BLaER1 (cell line): ENCODE data around the gene CD58.
A peak's percentile ranks its signal among the peaks of the same experiment; 100 is the strongest.
"Not testable (repeated sequence)": the region's sequence is repeated elsewhere in the genome, so short reads cannot be mapped to it uniquely, and the experiment has no call there.

Experiments used
- H3K27ac ChIP-seq: shearing (Covaris generic); formaldehyde crosslinking; 2 replicates; pipeline ENCODE4 v1.8.1; 2022
- H3K27me3 ChIP-seq: shearing (Covaris generic); formaldehyde crosslinking; 2 replicates; pipeline ENCODE4 v1.8.1; 2022
- H3K36me3 ChIP-seq: shearing (Covaris generic); formaldehyde crosslinking; 2 replicates; pipeline ENCODE4 v1.8.1; 2022
- H3K4me1 ChIP-seq: shearing (Covaris generic); formaldehyde crosslinking; 2 replicates; pipeline ENCODE4 v1.8.1; 2022
- H3K4me2 ChIP-seq: shearing (Covaris generic); formaldehyde crosslinking; 2 replicates; pipeline ENCODE4 v1.8.1; 2022
- H3K4me3 ChIP-seq: shearing (Covaris generic); formaldehyde crosslinking; 2 replicates; pipeline ENCODE4 v1.8.1; 2022
- H3K9ac ChIP-seq: shearing (Covaris generic); formaldehyde crosslinking; 2 replicates; pipeline ENCODE4 v1.8.1; 2022
- H3K9me3 ChIP-seq: shearing (Covaris generic); formaldehyde crosslinking; 2 replicates; pipeline ENCODE4 v1.8.1; 2022
- H4K20me1 ChIP-seq: shearing (Covaris generic); formaldehyde crosslinking; 2 replicates; pipeline ENCODE4 v1.8.1; 2022
- Cebpa-rat ChIP-seq: shearing (Covaris generic); IDR thresholded peaks from 2 replicates; pipeline ENCODE4 v1.8.1; 2022

The CD58 gene

GRCh38 chr1:116569381-116569670 lies 1.5 kb downstream of the CD58 start:
- TF ChIP-seq Cebpa-rat = no peak
- Histone ChIP-seq H3K4me2 (peak overlapping the region; percentile 96), H3K9me3 (peaks cover 27% of the 10 kb centered on the region), H3K27ac (peak overlapping the region; percentile 95), H3K4me1 (peaks cover 41% of the 10 kb centered on the region), H4K20me1 (peaks cover 21% of the 10 kb centered on the region), H3K27me3 (no peaks in the 10 kb centered on the region), H3K4me3 (peak overlapping the region; percentile 82), H3K36me3 (peaks cover 26% of the 10 kb centered on the region), H3K9ac (peak overlapping the region; percentile 92)

GRCh38 chr1:116568662-116569380 lies 2.0 kb downstream of the CD58 start:
- Histone ChIP-seq H3K27ac (0 out of 2 replicates have a peak overlapping the region, but pooled peaks have one; percentile 7), H3K9me3 (peaks cover 32% of the 10 kb centered on the region), H3K27me3 (no peaks in the 10 kb centered on the region), H3K9ac (peak overlapping the region; percentile 92), H4K20me1 (peaks cover 21% of the 10 kb centered on the region), H3K4me3 (peak overlapping the region; percentile 82), H3K4me1 (peaks cover 37% of the 10 kb centered on the region), H3K4me2 (peak overlapping the region; percentile 96), H3K36me3 (peaks cover 31% of the 10 kb centered on the region)
- TF ChIP-seq Cebpa-rat = no peak

GRCh38 chr1:116567790-116568661 lies 2.8 kb downstream of the CD58 start:
- Histone ChIP-seq H3K27ac (no peak overlapping the region), H3K9ac (0 out of 2 replicates have a peak overlapping the region, but pooled peaks have one; percentile 92), H3K9me3 (peaks cover 40% of the 10 kb centered on the region), H3K27me3 (no peaks in the 10 kb centered on the region), H4K20me1 (peaks cover 21% of the 10 kb centered on the region), H3K4me3 (peak overlapping the region; percentile 82), H3K4me2 (peak overlapping the region; percentile 96), H3K4me1 (peaks cover 37% of the 10 kb centered on the region), H3K36me3 (peaks cover 39% of the 10 kb centered on the region)
- TF ChIP-seq Cebpa-rat = no peak

- peaks cover 48% of the 10 kb centered on the region for H3K36me3 ChIP-seq
- peaks cover 47% of the 10 kb centered on the region for H3K9me3 ChIP-seq
- H4K20me1 ChIP-seq = peaks cover 37% of the 10 kb centered on the region
- H3K4me3 ChIP-seq = no peak overlapping the region
- no peaks in the 10 kb centered on the region for H3K27me3 ChIP-seq
- H3K9ac ChIP-seq = no peak overlapping the region
- H3K27ac ChIP-seq = no peak overlapping the region
- no peak for TF ChIP-seq Cebpa-rat
- H3K4me2 ChIP-seq = no peak overlapping the region
- peaks cover 41% of the 10 kb centered on the region for H3K4me1 ChIP-seq
Observed at GRCh38 chr1:116565222-116565621, 5.6 kb downstream of the CD58 start.

- H3K27ac ChIP-seq = no peak overlapping the region
- peaks cover 45% of the 10 kb centered on the region for H3K4me1 ChIP-seq
- H3K4me2 ChIP-seq = no peak overlapping the region
- peaks cover 48% of the 10 kb centered on the region for H3K36me3 ChIP-seq
- TF ChIP-seq Cebpa-rat = no peak
- H3K4me3 ChIP-seq = no peak overlapping the region
- peaks cover 47% of the 10 kb centered on the region for H3K9me3 ChIP-seq
- no peak overlapping the region for H3K9ac ChIP-seq
- H3K27me3 ChIP-seq = no peaks in the 10 kb centered on the region
- H4K20me1 ChIP-seq = peaks cover 39% of the 10 kb centered on the region
Observed at GRCh38 chr1:116564426-116564825, 6.4 kb downstream of the CD58 start.

GRCh38 chr1:116562465-116562864 lies 8.4 kb downstream of the CD58 start:
- Histone ChIP-seq H4K20me1 (peaks cover 28% of the 10 kb centered on the region; the same call in 1 of the 2 replicates), H3K36me3 (peaks cover 48% of the 10 kb centered on the region), H3K9me3 (peaks cover 47% of the 10 kb centered on the region), H3K4me1 (peaks cover 45% of the 10 kb centered on the region)
- not testable (repeated sequence) for H3K9ac ChIP-seq, H3K4me2 ChIP-seq, H3K27me3 ChIP-seq, H3K27ac ChIP-seq, H3K4me3 ChIP-seq

- H3K9ac ChIP-seq = no peak overlapping the region
- H3K27me3 ChIP-seq = no peaks in the 10 kb centered on the region
- H3K27ac ChIP-seq = no peak overlapping the region
- peaks cover 50% of the 10 kb centered on the region for H3K4me1 ChIP-seq
- no peak overlapping the region for H3K4me3 ChIP-seq
- H3K9me3 ChIP-seq = peaks cover 43% of the 10 kb centered on the region
- peaks cover 45% of the 10 kb centered on the region for H3K36me3 ChIP-seq
- peaks cover 28% of the 10 kb centered on the region; the same call in 1 of the 2 replicates for H4K20me1 ChIP-seq
- no peak for TF ChIP-seq Cebpa-rat
- H3K4me2 ChIP-seq = peak overlapping the region; percentile 70; the same call in 1 of the 2 replicates
Observed at GRCh38 chr1:116561563-116561962, 9.3 kb downstream of the CD58 start.

- peaks cover 57% of the 10 kb centered on the region for H3K4me1 ChIP-seq
- peaks cover 38% of the 10 kb centered on the region for H3K36me3 ChIP-seq
- H3K9ac ChIP-seq = no peak overlapping the region
- peaks cover 36% of the 10 kb centered on the region for H3K9me3 ChIP-seq
- peak overlapping the region; percentile 70 for H3K4me2 ChIP-seq
- H3K27me3 ChIP-seq = no peaks in the 10 kb centered on the region
- no peak overlapping the region for H3K4me3 ChIP-seq
- H4K20me1 ChIP-seq = peaks cover 28% of the 10 kb centered on the region; the same call in 1 of the 2 replicates
- no peak for TF ChIP-seq Cebpa-rat
- H3K27ac ChIP-seq = peak overlapping the region; percentile 14; the same call in 1 of the 2 replicates
Observed at GRCh38 chr1:116560704-116561490, 9.9 kb downstream of the CD58 start.

GRCh38 chr1:116559304-116559761 lies 11.5 kb downstream of the CD58 start:
- Histone ChIP-seq H3K27me3 (no peaks in the 10 kb centered on the region), H3K27ac (peak overlapping the region; percentile 62), H4K20me1 (peaks cover 28% of the 10 kb centered on the region; the same call in 1 of the 2 replicates), H3K4me3 (no peak overlapping the region), H3K36me3 (peaks cover 25% of the 10 kb centered on the region), H3K9me3 (peaks cover 21% of the 10 kb centered on the region), H3K9ac (peak overlapping the region; percentile 2; the same call in 1 of the 2 replicates), H3K4me1 (peaks cover 70% of the 10 kb centered on the region), H3K4me2 (peak overlapping the region; percentile 70)
- no peak for TF ChIP-seq Cebpa-rat
